ENCODE results near the gene CDYL. TPM values are rescaled to one million over a fixed set of nuclear protein-coding genes. Genes with fewer than 3 reads are reported as not detected.
"Not testable (repeated sequence)": the region's sequence is repeated elsewhere in the genome, so short reads cannot be mapped to it uniquely, and the experiment has no call there.

CDYL gene
- total RNA-seq, 4 donors from 2014 or later, result 42.2 to 70.6 (median 49.0) TPM

DNA sequence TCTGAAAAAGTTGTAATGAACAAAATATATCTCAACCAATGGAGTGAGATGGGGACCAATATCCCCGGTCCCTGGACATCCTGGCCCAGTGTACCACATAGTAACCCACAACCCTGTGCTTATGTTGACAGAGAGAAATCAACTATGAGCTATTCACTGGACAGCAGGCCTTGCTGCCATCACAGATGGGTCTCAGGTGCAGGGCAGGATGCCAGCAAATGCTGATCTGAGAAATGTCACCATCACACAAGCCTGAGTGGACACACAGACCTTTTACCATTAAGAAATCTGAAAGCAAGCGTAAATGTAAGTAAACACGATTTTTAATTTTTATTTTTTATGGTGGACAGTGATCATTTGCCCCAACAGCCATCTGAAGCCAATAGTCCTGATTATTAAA, 218.5 kb downstream of the CDYL start:
- no peak overlapping the region for H3K4me3 ChIP-seq
- TF ChIP-seq, protein P1, sequence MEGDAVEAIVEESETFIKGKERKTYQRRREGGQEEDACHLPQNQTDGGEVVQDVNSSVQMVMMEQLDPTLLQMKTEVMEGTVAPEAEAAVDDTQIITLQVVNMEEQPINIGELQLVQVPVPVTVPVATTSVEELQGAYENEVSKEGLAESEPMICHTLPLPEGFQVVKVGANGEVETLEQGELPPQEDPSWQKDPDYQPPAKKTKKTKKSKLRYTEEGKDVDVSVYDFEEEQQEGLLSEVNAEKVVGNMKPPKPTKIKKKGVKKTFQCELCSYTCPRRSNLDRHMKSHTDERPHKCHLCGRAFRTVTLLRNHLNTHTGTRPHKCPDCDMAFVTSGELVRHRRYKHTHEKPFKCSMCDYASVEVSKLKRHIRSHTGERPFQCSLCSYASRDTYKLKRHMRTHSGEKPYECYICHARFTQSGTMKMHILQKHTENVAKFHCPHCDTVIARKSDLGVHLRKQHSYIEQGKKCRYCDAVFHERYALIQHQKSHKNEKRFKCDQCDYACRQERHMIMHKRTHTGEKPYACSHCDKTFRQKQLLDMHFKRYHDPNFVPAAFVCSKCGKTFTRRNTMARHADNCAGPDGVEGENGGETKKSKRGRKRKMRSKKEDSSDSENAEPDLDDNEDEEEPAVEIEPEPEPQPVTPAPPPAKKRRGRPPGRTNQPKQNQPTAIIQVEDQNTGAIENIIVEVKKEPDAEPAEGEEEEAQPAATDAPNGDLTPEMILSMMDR (IDR thresholded peaks at IDR 0.05), result no peak
- TF ChIP-seq EP300 (IDR thresholded peaks at IDR 0.05), result no peak
- no peak for TF ChIP-seq POLR2A (IDR thresholded peaks at IDR 0.05)
- TF ChIP-seq POLR2AphosphoS5 (IDR thresholded peaks at IDR 0.05), result no peak
- no peak for DNase-seq (ENCODE audit: low spot score in 2 of 2)

DNA sequence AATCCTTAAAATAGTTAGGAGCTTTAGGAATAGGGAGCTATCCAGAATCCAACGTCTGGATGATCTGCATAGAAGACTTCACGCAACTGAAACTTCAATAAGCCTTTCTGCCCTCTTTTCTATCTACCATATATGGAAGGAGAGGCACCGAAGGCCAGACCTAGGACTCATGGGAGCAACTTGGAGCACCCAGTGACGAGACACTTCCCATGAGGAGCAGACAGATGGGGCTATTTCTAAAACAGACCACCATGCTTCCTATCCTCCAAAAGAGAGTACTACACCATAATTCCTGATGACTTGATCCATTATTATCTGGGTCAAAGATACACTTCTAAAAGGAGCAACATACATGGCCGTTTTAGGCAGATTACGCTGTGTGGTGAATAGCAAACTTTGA, 221.7 kb downstream of the CDYL start:
- DNase-seq (ENCODE audit: low spot score in 2 of 2), result no peak
- Histone ChIP-seq H3K27me3 (no peaks in the 10 kb centered on the region), H3K27ac (no peak overlapping the region), H3K4me1 (no peaks in the 10 kb centered on the region), H3K36me3 (peaks cover 29% of the 10 kb centered on the region), H3K9me3 (no peaks in the 10 kb centered on the region), H3K4me3 (no peak overlapping the region)
- TF ChIP-seq, protein P1 (IDR thresholded peaks at IDR 0.05), result no peak
- no peak for TF ChIP-seq EP300 (IDR thresholded peaks at IDR 0.05)
- no peak for TF ChIP-seq POLR2AphosphoS5 (IDR thresholded peaks at IDR 0.05)
- TF ChIP-seq POLR2A (IDR thresholded peaks at IDR 0.05), result no peak
- WGBS, result 79% methylated on average over 6 of the region's 6 CpGs

More for the DNA sequence above, 218.5 kb downstream of the CDYL start:
- H3K27ac ChIP-seq, result no peak overlapping the region
- 94% methylated on average over 3 of the region's 3 CpGs for WGBS
- no peaks in the 10 kb centered on the region for H3K9me3 ChIP-seq
- no peaks in the 10 kb centered on the region for H3K27me3 ChIP-seq
- H3K36me3 ChIP-seq, result peaks cover 29% of the 10 kb centered on the region
- H3K4me1 ChIP-seq, result no peaks in the 10 kb centered on the region

DNA sequence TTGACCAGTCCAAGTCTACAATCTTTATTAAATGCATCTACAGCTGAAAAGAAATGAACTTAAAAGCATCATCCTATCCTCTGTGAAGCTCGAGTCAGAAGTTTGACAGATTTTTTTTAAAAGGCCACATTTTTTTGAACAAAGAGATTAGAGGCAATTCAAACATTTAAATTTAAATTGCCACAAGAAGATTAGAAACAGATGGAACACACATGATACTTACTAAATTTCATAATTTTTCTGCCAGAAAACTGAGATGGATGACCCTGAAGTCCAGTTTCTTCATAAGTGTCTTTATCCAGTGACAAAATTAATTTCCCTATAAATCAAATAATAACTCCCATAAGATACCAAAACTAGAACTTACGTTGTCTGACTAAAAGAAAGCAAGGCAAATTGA, 223.4 kb downstream of the CDYL start:
- no peak for DNase-seq (ENCODE audit: low spot score in 2 of 2)
- no peak for TF ChIP-seq POLR2A (IDR thresholded peaks at IDR 0.05)
- TF ChIP-seq, protein P1 (IDR thresholded peaks at IDR 0.05), result no peak
- no peak for TF ChIP-seq POLR2AphosphoS5 (IDR thresholded peaks at IDR 0.05)
- no peak for TF ChIP-seq EP300 (IDR thresholded peaks at IDR 0.05)
- Histone ChIP-seq H3K27me3 (no peaks in the 10 kb centered on the region), H3K36me3 (peaks cover 26% of the 10 kb centered on the region), H3K9me3 (no peaks in the 10 kb centered on the region), H3K4me1 (peaks cover 9% of the 10 kb centered on the region), H3K27ac (no peak overlapping the region), H3K4me3 (no peak overlapping the region)
- 58% methylated on average over 2 of the region's 2 CpGs for WGBS

DNA sequence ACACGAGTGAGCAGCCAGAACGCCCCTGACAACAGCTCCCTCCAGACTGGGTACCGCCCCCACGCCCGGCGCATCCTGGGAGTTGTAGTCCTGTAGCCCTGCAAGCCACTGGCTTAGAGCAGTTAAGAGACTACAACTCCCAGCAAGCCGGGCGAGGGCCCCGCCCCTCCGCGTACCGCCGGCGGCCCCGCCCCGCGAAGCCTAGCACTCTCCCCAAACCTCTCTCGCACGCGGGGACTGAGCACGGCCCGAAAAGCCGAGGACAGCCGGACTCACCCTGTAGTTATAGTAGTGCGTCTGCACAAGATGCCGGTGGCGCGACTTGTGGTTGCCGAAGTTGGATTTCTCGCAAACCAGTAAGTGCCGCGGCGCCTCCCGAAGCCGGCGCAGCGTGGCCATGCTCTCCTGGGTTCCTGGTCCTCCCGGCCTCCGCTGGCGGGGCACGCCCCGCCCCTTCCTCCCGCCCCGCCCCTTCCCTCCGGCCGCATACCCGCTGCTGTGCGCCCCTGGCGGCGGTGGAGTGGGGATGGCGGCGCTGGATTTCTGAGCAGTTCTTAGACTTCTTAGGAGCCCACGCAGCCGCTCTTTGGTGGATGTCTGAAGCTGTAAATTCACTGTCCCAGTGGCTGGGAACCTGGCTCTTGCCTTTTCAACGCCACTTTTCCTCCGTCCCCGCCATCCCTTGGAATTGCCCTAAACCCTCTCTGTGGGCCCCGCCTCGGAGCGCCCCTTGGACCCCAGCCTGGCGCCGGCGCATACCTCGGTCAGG, 227.6 kb downstream of the CDYL start, which contains the start of gene RPP40:
RPP40 (minus strand) TSS at position 434 of the 769 bp plus-strand sequence; CDS start at position 399, 35 bp downstream.
- peaks cover 12% of the 10 kb centered on the region for H3K4me1 ChIP-seq
- DNase-seq (ENCODE audit: low spot score in 2 of 2), result peak; percentile 98 to 99
- TF ChIP-seq POLR2AphosphoS5 (IDR thresholded peaks at IDR 0.05) (peak in 2 of 3 donors; percentile 40 to 64), POLR2A (IDR thresholded peaks at IDR 0.05) (no peak)
- TF ChIP-seq, protein P1 (IDR thresholded peaks at IDR 0.05), result peak; percentile 59 to 96
- no peaks in the 10 kb centered on the region for H3K36me3 ChIP-seq
- H3K9me3 ChIP-seq, result no peaks in the 10 kb centered on the region
- peak within 1 kb of the TSS; percentile 60 for H3K4me3 ChIP-seq
- 1% methylated on average over 24 of the region's 64 CpGs for whole genome bisulfite sequencing
- H3K27me3 ChIP-seq, result no peaks in the 10 kb centered on the region
- peak within 1 kb of the TSS; percentile 85 for H3K27ac ChIP-seq

DNA sequence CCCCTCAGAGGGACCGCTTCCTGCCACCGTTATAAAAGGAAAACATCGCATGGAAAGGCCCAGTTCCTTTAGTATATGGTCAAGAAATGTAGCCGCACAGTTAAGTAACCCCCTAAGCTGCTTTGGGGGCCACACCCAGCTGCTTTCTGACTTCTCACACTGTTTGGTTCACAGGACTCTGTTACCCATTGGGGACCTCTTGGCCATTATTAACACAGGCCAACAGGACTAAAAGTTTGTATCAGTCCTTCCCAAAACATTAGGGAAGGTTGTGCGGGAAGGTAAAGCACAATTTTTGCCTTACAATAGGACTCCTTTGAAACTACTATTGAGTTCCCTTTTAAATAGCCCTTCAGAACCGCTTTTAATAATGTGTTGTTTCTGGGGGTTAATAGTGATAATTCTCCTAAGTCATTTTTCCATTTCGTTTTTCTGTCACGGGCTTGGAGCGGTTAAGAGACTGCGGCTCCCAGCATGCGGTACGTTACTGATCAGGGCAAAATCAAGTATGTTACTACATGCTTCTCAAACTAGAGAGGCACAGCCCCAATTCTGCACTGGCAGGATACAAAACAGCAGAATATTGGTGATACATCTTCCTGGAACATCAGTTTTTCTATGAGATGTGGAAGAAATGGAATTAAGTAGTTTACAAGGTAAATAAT, 228.3 kb downstream of the CDYL start:
- no peaks in the 10 kb centered on the region for H3K36me3 ChIP-seq
- peaks cover 12% of the 10 kb centered on the region for H3K4me1 ChIP-seq
- TF ChIP-seq EP300 (IDR thresholded peaks at IDR 0.05) (no peak), POLR2A (IDR thresholded peaks at IDR 0.05) (no peak), POLR2AphosphoS5 (IDR thresholded peaks at IDR 0.05) (no peak)
- TF ChIP-seq, protein P1 (IDR thresholded peaks at IDR 0.05), result no peak
- H3K9me3 ChIP-seq, result no peaks in the 10 kb centered on the region
- peak overlapping the region; percentile 85 for H3K27ac ChIP-seq
- DNase-seq (ENCODE audit: low spot score in 2 of 2), result no peak
- no peaks in the 10 kb centered on the region for H3K27me3 ChIP-seq
- WGBS, result 44% methylated on average over 12 of the region's 12 CpGs
- peak overlapping the region; percentile 60 for H3K4me3 ChIP-seq

DNA sequence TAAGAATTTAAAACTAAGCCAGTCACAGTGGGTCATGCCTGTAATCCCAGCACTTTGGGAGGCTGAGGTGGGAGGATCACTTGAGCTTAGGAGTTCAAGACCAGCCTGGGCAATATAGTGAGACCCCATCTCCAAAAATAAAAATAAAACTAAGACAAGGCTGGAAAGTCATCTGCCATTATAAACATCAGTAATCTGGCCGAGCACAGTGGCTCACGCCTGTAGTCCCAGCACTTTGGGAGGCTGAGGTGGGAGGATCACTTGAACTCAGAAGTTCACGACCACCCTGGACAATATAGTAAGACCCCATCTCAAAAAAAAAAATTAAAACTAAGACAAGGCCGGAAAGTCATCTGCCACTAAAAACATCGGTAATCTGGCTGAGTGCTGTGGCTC, 228.8 kb downstream of the CDYL start:
- H3K36me3 ChIP-seq; H3K27me3 ChIP-seq; H3K9me3 ChIP-seq; DNase-seq (ENCODE audit: low spot score in 2 of 2); H3K27ac ChIP-seq; H3K4me3 ChIP-seq: not testable (repeated sequence)
- WGBS, result 90% methylated on average over 5 of the region's 5 CpGs
- peaks cover 12% of the 10 kb centered on the region for H3K4me1 ChIP-seq

Measured in suprapubic skin (tissue), 4 donors.